Measurements from ENCODE around the gene NUDT8.
A peak's percentile ranks its signal among the peaks of the same experiment; 100 is the strongest.
"Not testable (repeated sequence)": the region's sequence is repeated elsewhere in the genome, so short reads cannot be mapped to it uniquely, and the experiment has no call there.

NUDT8 gene

GRCh38 chr11:67659651-67660165, 30.0 kb upstream of the NUDT8 start:
- DNase-seq: not testable (repeated sequence)

- DNase-seq: no peak
Observed at GRCh38 chr11:67657300-67657699, 27.6 kb upstream of the NUDT8 start.

- no peak for DNase-seq
Observed at GRCh38 chr11:67656278-67656922, 26.7 kb upstream of the NUDT8 start.

- DNase-seq: no peak
Observed at GRCh38 chr11:67654225-67654624, 24.5 kb upstream of the NUDT8 start.

GRCh38 chr11:67652965-67653845, 23.5 kb upstream of the NUDT8 start:
- no peak for DNase-seq

GRCh38 chr11:67651976-67652781, 22.4 kb upstream of the NUDT8 start:
- peak; percentile 33 for DNase-seq

- DNase-seq: peak; percentile 5
Observed at GRCh38 chr11:67649634-67650510, 20.1 kb upstream of the NUDT8 start.

GRCh38 chr11:67648796-67649613, 19.3 kb upstream of the NUDT8 start:
- no peak for DNase-seq

- no peak for DNase-seq
Observed at GRCh38 chr11:67648140-67648795, 18.5 kb upstream of the NUDT8 start.

GRCh38 chr11:67647471-67647870, 17.7 kb upstream of the NUDT8 start:
- no peak for DNase-seq

- DNase-seq: no peak
Observed at GRCh38 chr11:67646535-67647336, 17.0 kb upstream of the NUDT8 start.

- no peak for DNase-seq
Observed at GRCh38 chr11:67645521-67646461, 16.1 kb upstream of the NUDT8 start.

GRCh38 chr11:67644472-67645418, 15.0 kb upstream of the NUDT8 start:
- DNase-seq: no peak

GRCh38 chr11:67644042-67644441, 14.3 kb upstream of the NUDT8 start:
- peak; percentile 12 for DNase-seq

GRCh38 chr11:67642173-67643120, 12.7 kb upstream of the NUDT8 start:
- DNase-seq: no peak

Data from DMS79 treated with DMSO at 0.1 percent for 48 hours (cell line).